HG02981 (cell line): ENCODE data around the gene TET2.

Source experiments
- ATAC-seq: cut with Tn5 transposase; IDR thresholded peaks from one replicate; pipeline ENCODE4 v1.9.1; 2021; ENCODE audit warnings: mild to moderate bottlenecking, moderate library complexity; ENCODE audit not compliant: unreplicated experiment

The TET2 gene

DNA sequence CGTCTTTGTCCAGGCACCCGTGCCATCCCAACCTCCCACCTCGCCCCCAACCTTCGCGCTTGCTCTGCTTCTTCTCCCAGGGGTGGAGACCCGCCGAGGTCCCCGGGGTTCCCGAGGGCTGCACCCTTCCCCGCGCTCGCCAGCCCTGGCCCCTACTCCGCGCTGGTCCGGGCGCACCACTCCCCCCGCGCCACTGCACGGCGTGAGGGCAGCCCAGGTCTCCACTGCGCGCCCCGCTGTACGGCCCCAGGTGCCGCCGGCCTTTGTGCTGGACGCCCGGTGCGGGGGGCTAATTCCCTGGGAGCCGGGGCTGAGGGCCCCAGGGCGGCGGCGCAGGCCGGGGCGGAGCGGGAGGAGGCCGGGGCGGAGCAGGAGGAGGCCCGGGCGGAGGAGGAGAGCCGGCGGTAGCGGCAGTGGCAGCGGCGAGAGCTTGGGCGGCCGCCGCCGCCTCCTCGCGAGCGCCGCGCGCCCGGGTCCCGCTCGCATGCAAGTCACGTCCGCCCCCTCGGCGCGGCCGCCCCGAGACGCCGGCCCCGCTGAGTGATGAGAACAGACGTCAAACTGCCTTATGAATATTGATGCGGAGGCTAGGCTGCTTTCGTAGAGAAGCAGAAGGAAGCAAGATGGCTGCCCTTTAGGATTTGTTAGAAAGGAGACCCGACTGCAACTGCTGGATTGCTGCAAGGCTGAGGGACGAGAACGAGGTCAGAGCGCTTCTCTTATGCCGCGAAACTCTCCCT is at the start of gene TET2:
TET2 (plus strand) TSS at position 601 of the 740 bp plus-strand sequence. CDS start 87,067 bp downstream, outside the sequence.
- ATAC-seq: peak; percentile 85

DNA sequence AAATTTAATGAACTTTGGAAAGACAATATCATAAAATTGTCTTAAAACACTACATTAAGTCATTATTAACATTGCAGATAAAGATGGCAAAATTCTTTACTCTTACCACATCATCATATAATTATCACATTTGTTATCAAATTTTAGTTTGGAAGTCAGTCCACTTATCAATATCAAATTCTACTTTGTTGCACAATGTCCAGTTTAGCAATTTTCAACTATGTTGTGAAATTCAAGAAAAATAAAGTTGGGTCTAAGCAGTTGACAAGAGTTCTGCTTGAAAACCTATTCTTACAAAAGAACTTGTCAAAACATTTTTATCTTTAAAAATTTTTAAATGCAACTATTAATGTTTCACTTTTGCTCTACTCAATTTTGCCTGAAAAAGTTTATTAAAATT is 44.7 kb upstream of the TET2 start:
- ATAC-seq: no peak

DNA sequence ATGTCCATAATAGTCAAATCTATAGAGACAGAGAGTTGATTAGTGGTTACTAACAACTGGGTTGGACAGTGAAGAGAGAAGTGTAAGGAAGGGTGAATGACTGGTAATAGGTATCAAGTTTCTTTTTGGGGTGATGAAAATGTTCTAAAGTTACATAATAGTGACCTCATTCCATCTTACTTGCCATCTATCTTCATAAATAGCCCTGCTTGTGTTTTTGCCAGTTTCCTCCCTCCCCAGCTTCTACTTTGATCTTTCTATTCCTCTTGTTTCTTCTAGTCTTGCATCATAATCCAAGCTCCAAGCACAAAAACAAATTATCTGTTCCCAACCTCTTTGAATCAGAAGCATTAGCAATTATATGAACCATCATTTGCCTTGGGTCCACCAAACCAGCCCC is 40.2 kb upstream of the TET2 start:
- no peak for ATAC-seq

DNA sequence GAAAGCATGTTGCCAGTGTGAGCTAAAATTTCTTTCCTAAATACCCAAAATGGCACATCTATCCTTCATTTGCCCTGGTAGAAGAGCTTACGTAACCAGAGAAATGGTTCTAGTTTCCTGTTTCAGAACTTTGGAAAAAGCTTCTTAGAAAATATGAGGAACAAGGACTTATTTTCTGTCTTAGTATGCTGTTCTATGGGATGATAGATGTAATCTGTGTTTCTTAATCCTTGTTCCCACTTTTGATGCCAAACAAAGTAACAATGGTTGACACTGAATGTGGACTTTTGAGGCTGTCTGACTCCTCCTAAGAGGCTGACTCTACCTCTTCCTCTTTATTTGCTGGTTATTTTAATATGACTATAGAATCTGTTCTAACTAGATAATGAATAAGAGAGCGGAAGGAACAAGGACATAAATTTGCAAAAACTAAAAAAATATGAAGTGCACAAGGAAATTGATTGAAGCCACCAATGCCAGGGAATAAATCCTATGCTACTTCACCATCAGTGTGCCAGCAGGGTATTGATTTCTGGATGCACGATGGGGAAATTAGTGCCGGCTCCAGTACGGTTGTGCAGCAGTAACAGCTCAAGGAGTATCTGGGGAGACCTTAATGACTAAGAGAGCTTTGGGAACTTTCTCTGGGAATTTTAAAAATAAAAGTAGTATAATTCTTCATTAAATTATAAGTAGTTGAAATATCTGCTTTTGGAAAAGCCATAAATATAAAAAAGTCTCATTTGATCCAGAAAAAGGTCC is 39.4 kb upstream of the TET2 start:
- ATAC-seq: no peak

DNA sequence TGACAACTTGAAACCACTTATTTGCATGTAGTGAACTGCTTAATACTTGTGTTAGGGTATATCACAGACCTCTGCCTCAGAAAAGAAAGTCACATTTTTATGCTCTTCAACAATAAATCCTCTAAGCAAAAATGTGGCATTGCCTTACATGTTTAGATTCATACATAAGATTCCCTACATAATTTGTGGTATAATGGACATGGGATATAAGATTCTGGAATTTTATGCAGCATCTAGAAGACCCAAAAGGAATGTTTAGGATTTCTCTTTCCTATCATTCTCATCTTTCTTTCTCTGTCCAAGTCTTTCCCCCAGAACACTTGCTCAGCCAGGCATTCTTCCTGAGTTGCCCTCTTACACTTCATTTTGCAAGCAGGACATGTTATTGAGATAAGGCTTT is 37.7 kb upstream of the TET2 start:
- ATAC-seq: no peak

DNA sequence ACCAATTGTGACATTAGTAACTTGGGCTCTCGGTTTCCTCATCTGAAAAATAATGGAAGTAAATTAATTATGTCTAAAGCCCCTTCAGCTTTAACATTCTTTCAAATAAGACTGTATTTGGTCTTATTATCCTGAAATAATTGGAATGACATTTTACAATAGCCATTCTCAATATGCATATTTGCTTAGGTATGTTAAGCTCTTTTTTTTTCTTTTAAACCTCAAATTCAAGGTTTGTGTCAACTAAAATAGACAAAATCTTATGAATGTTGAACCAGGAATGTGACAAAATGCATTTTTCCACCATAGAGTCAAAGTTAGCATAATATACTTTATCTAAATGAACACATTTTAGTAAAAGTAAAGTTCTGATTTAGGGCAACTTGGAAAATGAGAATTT is 34.4 kb upstream of the TET2 start:
- ATAC-seq: no peak

DNA sequence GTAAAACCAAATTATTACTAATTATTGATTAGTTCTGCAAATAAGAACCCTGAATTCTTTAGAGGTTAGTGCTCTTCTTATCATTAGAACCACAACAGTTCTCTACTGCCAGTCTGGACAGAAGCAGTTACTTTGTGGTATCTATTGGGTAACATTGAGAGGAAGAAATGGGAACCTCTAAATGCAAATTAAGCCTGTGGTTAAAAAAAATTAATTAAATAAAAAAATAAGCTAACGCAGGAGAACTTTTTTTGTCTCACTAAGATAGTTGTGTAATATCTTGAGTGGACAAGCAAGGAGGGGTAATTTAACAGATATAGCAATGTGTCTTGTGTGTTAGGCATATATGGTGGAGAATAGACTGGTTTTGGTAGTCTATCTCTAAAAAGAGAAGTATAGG is 32.9 kb upstream of the TET2 start:
- no peak for ATAC-seq

DNA sequence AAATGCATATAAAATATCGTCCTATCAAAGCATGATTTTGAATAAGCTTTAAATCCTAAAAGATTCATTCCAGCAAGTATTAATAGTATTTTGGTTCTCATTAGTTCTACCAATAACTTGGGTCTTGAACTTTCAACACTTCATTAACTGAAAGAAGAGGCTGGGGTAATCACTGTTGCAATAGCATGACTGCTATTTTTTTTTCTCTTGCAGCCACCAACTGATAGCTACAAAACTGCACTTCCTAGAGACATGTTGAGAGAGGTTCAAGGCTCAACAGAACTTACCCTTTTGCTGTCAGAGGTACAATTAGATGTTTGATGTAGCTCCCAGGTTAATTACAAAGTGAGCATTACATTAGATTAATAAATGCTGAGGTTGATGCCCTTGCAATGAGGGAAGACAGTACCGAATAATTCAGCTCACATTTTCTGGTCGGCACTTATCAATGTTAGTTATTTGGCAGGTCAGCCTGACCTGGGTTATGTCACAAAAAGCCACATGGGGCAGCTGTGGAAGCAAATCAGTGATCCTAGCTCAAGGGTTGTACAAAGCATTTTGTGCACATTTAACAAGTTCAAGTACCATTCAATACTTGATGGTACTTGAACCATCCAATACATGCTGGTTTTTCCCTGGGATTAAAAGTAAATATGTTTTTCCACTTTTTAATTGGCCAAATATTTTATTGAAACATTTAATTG is 29.9 kb upstream of the TET2 start:
- no peak for ATAC-seq

DNA sequence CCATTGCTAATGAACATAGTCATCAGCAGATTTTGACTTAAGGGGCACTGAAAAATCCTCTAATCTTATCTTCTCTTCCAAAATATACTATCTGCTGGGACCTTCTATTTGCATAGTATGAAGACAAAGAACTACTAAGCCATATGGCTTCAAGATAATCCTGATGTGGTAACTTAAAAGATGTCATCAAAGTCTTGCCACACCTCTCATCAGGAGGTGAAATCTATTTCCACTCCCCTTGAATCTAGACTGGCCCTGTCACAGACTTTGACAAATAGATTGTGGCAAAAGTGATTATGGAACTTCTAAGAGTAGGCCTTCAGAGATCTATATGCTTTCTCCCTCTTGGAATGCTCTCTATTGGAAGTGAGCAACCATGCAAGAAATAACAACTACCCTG is 27.3 kb upstream of the TET2 start:
- ATAC-seq: no peak

DNA sequence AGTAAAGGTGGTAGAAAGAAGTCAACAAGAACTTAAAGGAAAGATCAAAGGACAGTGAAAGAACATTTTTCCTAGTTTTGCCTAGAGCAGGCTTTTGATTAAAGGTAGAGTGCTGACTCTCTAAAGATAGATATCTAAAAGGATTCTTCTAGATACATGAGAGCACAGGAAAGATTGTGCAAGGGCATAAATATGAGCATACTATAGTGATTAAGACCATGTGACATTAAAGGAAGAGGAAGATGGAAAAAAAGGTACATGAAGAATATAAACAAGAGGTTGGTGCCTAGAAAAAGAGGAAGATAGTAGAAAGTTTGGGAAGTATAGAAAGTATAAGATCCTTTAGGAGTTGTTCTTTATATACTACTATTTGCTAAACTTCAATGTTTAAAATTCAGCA is 26.1 kb upstream of the TET2 start:
- ATAC-seq: no peak

DNA sequence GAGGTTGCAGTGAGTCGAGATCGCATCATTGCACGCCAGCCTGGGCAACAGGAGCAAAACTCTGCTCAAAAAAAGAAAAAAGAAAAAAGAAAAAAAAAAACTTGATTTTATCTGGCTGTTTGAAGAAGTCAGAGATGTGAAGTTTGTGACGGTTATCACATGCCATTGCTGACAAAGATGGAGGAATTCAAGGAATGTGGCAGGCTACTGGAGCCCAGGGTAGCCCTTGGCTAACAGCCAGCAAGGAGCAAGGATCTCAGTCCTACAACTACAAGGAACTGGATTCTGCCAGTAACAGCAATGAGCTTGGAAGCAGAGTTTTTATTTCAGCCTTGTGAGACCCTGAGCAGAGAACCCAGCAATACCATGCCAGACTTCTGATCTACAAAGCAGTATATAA is 24.3 kb upstream of the TET2 start:
- no peak for ATAC-seq

DNA sequence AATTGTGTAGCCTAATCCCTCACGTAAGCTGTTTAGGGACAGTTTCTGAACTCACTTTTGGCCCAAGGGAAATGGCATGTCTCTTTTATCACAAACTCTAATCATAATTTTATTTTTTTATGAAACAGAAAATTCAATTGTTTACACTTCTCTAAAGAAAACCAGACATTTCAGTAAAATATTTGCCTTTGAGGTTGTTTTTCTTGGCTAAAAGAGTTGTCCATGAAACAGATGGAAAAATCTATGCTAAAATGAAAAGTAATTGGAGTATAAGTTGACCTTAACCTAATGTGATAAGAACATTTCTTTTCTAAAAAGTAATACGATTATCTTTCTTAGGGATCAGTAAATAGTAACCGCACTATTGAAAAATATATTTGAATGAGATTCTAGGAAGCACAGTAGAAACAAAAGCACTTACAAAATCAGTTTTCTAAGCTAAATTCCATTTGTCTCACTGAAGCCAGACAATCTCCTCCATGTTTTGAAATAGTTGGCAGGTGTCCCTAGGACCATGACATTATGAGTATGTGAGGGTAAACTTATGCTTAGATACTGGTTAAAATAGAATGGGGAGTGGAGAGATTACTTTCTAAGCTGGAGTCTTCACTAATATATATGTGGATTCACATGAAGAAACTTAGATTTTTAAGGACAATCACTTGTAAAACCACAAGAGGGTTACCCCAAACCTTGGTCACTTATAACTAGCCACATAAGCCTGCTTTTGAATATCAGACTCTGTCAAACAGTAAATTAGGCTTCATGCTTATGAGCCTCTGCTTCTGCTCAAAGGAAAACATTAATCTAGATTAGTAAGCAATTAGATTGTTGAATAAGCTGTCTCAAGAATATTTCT is 20.1 kb upstream of the TET2 start:
- no peak for ATAC-seq

DNA sequence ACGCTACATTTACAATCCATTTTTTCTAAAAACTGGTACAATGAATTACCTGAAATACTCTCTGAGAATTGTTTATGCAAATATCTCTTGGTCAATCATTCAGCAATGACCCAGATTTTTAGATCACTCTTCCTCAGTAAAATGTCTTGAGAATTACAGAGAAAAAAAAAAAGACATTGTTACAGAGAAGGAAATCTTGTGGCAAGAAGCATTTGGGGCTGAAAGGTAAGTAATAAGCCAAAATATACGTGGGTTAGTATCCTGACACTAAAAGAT is 19.6 kb upstream of the TET2 start:
- ATAC-seq: no peak

DNA sequence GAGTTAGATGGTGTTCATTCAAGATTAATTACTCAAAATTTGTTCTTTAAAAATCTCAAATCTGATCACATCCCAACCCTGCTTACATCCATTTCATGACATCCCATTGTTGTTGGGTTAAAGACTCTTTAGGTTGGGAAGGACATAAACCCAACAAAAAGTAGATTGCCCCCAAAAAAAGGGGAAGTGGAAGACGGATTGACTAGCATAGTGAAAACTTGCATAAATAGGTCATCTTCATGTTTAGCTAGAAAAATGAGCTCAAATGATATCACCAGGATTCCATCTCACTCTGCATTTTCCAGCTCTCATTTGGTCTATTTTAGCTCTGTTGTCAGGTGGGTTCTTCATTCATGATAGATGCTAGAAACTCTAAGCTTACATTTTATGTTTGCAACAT is 18.5 kb upstream of the TET2 start:
- ATAC-seq: no peak

DNA sequence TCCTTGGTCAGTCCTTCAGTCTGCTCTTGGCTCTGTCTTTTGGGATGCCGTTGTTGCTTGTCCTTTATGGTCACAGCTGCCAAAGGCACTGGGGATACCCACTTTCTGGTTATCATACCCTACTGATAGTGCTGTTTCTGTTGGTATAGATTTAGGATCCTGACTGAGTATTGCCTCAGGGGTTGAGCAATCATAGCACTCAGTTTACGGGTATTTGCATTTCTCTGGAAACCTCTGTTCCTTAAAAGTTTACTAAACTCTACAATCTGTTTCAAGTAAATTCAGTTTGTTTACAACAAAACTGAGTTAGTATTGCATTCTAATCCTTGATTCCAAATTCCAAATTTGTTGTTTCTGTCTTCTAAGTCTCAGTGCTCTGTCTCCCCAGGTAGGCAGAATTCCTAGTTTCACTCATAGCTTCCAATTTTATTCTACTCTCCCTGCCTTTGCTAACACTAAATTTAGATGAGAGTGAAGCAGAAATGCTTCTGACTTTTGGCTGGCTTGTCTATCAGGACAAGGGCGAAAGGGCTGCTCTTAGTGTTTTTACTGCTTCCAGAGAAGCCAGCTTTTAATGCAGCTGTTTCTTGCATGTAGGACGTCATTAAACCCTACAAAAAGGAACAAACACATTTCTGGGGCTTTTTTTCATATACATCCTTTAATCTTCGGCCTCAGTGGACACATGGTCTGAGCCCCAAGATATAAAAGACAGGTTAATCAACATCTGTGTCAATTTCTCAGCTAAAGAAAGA is 17.2 kb upstream of the TET2 start:
- ATAC-seq: no peak

DNA sequence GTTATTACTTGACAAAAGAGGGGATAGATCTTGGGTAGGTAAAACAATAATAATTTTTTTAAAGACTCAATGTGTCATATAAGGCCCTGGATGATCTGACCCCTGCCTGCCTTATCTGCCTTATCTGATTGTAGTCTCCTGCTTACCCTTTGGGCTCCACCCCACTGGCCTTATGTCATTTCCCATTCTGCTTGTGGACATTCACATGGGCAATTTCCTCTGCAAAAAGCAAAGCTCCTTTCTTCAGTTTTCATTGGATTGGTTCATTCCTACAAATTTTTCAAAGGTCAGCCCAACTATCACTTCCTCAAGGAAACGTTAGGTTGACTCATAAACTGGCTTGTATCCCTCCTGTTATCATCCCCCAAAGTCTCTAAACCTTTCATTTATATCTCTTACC is 15.7 kb upstream of the TET2 start:
- ATAC-seq: no peak

DNA sequence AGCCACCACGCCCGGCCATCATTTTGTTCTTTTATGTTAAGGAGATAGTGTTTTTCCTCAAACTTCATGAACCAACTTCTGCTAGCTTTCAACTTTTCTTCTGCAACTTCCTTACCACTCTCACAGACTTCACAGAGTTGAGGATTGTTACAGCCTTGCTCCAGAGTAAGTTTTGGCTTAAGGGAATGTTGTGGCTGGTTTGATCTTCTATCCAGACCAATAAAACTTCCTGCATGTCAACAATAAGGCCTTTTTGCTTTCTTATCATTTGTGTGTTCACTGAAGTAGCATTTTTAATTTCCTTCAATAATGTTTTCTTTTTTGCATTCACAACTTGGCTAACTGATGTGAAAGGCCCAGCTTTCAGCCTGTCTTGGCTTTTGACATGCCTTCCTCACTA is 12.7 kb upstream of the TET2 start:
- no peak for ATAC-seq

DNA sequence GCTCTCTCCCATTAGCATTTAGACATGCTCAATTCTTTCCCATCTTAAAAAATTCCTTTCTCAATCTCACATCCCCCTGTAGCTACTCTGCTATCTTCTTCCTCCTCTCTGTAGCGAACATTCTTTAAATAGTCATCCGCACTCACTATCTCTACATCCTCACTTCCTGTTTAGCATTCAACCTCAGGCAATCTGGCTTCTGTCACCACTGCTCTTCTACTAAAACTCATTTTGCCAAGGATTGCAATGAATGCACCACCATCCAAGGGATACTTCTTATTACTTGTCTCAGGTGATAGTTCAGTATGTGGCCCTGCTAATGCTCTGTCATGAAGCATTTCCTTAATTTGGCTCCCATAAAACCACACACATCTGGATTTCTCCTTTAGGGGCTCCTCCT is 10.9 kb upstream of the TET2 start:
- ATAC-seq: no peak

DNA sequence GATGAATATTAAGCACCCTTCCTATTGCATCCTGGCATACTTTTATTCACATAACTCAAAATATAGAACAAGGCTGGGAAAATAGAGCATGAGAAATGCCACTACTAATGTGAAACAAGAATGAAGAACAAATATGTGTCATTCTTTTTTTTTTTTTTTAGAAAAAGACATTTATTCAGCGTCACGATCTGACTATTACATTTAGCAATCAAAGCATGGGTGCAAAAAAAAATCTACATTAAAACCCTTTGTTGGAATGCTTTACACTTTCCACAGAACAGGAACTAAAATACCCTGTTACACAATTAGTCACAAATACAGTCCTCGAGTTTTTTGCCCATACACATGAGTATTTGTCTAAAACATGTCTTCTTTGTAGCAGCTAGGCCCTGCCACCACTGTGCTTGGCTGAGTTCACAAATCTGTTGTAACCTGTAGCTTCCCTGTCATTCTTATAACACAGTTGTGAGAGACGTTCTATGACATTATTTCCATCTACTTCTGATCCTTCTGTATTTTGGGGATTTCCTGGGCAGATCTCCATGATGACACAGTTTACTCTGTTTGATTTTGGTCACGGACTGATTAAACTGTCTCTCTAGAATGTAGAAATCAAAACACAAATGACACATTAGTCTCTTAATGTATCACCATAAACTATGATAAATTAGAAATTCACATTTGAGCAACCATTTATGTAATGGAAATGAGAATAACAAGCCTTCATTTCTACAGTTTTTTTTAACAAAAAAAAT is 9.4 kb upstream of the TET2 start:
- no peak for ATAC-seq

DNA sequence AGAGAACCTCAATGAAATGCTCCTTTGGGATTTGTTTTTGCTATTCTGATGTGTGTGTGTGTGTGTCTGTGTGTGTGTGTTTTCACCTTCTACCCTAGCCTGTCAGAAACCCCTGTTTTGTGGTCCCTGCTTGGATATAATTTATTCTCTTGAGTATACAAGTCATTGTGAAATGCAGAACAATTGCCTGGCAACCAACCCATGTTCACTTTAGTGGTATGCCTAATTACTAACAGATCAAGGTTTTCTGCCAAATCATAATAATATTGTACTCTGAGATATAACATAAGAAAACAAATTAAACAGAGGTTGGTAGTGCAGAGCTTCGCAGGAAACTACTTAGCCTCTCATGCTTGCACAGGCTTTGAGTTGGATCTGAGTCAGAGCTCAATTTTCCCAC is 7.0 kb upstream of the TET2 start:
- no peak for ATAC-seq
